ENCODE results near the gene TJP3. TPM values are rescaled to one million over a fixed set of nuclear protein-coding genes. Genes with fewer than 3 reads are reported as not detected.
A peak's percentile ranks its signal among the peaks of the same experiment; 100 is the strongest.

The TJP3 gene
- total and polyA plus RNA-seq, 2 donors from 2014 or later: 26.5 to 32.5 TPM

GRCh38 chr19:3766520-3766919, 58.3 kb downstream of the TJP3 start:
- FAIRE-seq (no peak), DNase-seq (no peak)
- no peak overlapping the region for H3K4me3 ChIP-seq (ENCODE audit: low read length in 3 of 3)
- peaks cover 0 to 9% (median 2%) of the 10 kb centered on the region in 3 donors for H3K36me3 ChIP-seq (ENCODE audit: control insufficient read depth in 2 of 3, insufficient read depth in 3 of 3, low read length in 3 of 3)
- H3K9ac ChIP-seq (ENCODE audit: low read length in 3 of 3): no peak overlapping the region
- H3K27me3 ChIP-seq (ENCODE audit: control insufficient read depth, insufficient read depth, low read length): no peaks in the 10 kb centered on the region
- H3K4me1 ChIP-seq (ENCODE audit: control insufficient read depth in 2 of 3, insufficient read depth in 2 of 3, low read depth in 1 of 3, low read length in 3 of 3): peaks cover 0 to 10% (median 3%) of the 10 kb centered on the region in 3 donors
- H3K9me3 ChIP-seq (ENCODE audit: control insufficient read depth in 2 of 3, insufficient read depth in 1 of 3, low read length in 3 of 3): no peaks in the 10 kb centered on the region
- no peak overlapping the region for H3K27ac ChIP-seq (ENCODE audit: low read depth in 2 of 2, low read length in 2 of 2)
- TF ChIP-seq CTCF (IDR thresholded peaks at IDR 0.05; ENCODE audit: borderline replicate concordance, extremely low read depth, insufficient read depth): no peak
- intact Hi-C loops (cut with DNase I): no loop called here

GRCh38 chr19:3767050-3767449, 58.9 kb downstream of the TJP3 start:
- H3K9me3 ChIP-seq (ENCODE audit: control insufficient read depth in 2 of 3, insufficient read depth in 1 of 3, low read length in 3 of 3): no peaks in the 10 kb centered on the region
- no peak overlapping the region for H3K27ac ChIP-seq (ENCODE audit: low read depth in 2 of 2, low read length in 2 of 2)
- intact Hi-C loops (cut with DNase I): no loop called here
- no peak overlapping the region for H3K4me3 ChIP-seq (ENCODE audit: low read length in 3 of 3)
- no peak overlapping the region for H3K9ac ChIP-seq (ENCODE audit: low read length in 3 of 3)
- TF ChIP-seq CTCF (IDR thresholded peaks at IDR 0.05; ENCODE audit: borderline replicate concordance, extremely low read depth, insufficient read depth): no peak
- FAIRE-seq (no peak), DNase-seq (no peak)
- H3K27me3 ChIP-seq (ENCODE audit: control insufficient read depth, insufficient read depth, low read length): no peaks in the 10 kb centered on the region
- peaks cover 0 to 7% (median 0%) of the 10 kb centered on the region in 3 donors for H3K4me1 ChIP-seq (ENCODE audit: control insufficient read depth in 2 of 3, insufficient read depth in 2 of 3, low read depth in 1 of 3, low read length in 3 of 3)
- H3K36me3 ChIP-seq (ENCODE audit: control insufficient read depth in 2 of 3, insufficient read depth in 3 of 3, low read length in 3 of 3): peaks cover 0 to 9% (median 2%) of the 10 kb centered on the region in 3 donors

GRCh38 chr19:3768015-3768747, 60.0 kb downstream of the TJP3 start:
- Histone ChIP-seq H3K9ac (ENCODE audit: low read length in 3 of 3) (no peak overlapping the region), H3K4me1 (ENCODE audit: control insufficient read depth in 2 of 3, insufficient read depth in 2 of 3, low read depth in 1 of 3, low read length in 3 of 3) (peaks cover 0 to 2% (median 0%) of the 10 kb centered on the region in 3 donors), H3K4me3 (ENCODE audit: low read length in 3 of 3) (no peak overlapping the region), H3K9me3 (ENCODE audit: control insufficient read depth in 2 of 3, insufficient read depth in 1 of 3, low read length in 3 of 3) (no peaks in the 10 kb centered on the region), H3K27me3 (ENCODE audit: control insufficient read depth, insufficient read depth, low read length) (no peaks in the 10 kb centered on the region), H3K36me3 (ENCODE audit: control insufficient read depth in 2 of 3, insufficient read depth in 3 of 3, low read length in 3 of 3) (peaks cover 0 to 9% (median 2%) of the 10 kb centered on the region in 3 donors), H3K27ac (ENCODE audit: low read depth in 2 of 2, low read length in 2 of 2) (no peak overlapping the region)
- intact Hi-C loops (cut with DNase I): no loop called here
- DNase-seq: peak in 1 of 5 donors; percentile 66
- no peak for FAIRE-seq
- TF ChIP-seq CTCF (IDR thresholded peaks at IDR 0.05; ENCODE audit: borderline replicate concordance, extremely low read depth, insufficient read depth): no peak
